SK-N-MC (cell line): Measurements from ENCODE around the gene EIF2D.

Experiments
- EZH2 ChIP-seq: fragments of 200-600 bp; sonication (generic); IDR thresholded peaks from one replicate; pipeline ENCODE4 v1.6.1; 2017; ENCODE audit warnings: antibody characterized with exemption
- FOXP2 ChIP-seq: optimal IDR thresholded peaks from 2 replicates; pipeline ENCODE3; 2011; ENCODE audit warnings: mild to moderate bottlenecking, moderate library complexity; ENCODE audit not compliant: insufficient read depth; ENCODE audit errors: extremely low read length, control extremely low read depth
- POLR2AphosphoS5 ChIP-seq: IDR thresholded peaks from 2 replicates; pipeline ENCODE4 v1.6.1; 2012; ENCODE audit warnings: mild to moderate bottlenecking, low read depth, low read length, borderline replicate concordance

DNA sequence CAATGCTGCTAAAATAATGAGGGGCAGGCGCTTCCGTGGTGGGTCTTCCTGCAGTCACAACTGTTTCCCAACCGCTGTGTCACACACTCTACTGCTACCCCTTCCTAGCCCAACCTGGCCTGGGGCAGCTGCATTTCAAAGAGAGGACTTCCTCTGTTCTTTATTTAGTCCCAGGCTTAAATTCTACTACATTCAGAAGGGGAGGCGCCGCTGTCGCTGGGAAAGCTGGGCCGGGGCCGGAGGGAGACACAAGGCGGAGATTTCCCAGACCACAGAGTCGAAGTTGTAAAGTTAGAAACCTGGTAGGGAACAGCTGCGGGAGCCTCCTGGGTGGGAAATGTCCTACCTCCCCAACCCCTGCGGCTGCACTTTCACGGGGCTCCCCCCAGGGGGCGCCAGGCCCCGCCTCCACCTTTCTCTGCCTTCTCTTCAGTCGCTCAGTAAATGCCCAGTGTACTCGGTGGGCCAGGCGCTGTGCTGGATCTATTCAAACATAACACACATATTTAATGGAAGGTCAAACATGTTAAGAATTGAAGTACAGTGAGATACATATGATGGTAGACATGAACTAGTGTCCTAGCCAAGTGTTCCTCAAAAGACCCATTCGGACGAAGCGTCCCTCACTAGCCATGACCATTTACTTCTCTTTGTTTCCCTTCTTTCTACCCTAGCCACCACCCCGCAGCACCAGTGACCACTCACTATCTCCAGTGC is 46.2 kb upstream of the EIF2D start:
- no peak for TF ChIP-seq EZH2
- no peak for TF ChIP-seq POLR2AphosphoS5
- no peak for TF ChIP-seq FOXP2
